ENCODE data around the gene MYCBPAP. TPM values are rescaled to one million over a fixed set of nuclear protein-coding genes. Genes with fewer than 3 reads are reported as not detected.

The MYCBPAP gene
- polyA plus RNA-seq, 2 of the 4 experiments (the other 2 are of a cell fraction), result 0.93 to 2.5 TPM

DNA sequence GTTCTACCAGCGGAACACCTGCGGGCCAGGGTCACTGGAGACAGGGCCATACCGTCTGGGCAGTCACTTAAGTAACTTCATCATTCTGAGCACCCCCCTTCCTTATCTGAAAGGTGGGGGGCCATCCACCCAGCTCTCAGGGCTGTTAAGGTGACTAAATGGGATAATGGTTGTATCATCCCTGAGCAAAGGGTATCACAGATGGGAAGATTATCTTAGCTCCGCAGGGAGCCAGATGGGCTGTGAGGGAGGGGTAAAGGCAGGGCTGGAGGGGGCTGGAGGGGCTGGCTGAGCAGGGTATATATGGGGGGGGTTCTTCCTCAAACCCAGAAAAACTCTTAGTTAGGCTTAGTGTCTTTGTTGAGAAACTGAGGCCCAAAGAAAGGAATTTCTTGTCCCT is 49.4 kb downstream of the MYCBPAP start:
- ChIA-PET CTCF (interaction anchor here (0.8 to 23.7 kb wide), 4 partner anchors 10 to 138 kb away, joined by 3 to 753 read pairs (median 20); partner anchors contain the start of genes ANKRD40 and SPATA20), POLR2A (interaction anchor here (0.5 kb wide), 1 partner anchor 141 kb away, joined by 5 read pairs; no protein-coding TSS in a partner anchor)
- TF ChIP-seq POLR2A (IDR thresholded peaks at IDR 0.05; ENCODE audit: low read length) (no peak), ZC3H11A (IDR thresholded peaks at IDR 0.05) (no peak), EP300 (IDR thresholded peaks at IDR 0.05) (no peak), FOSL2 (IDR thresholded peaks at IDR 0.05) (no peak), FOSL2 (CRISPR knock-in tag; IDR thresholded peaks at IDR 0.05) (no peak), MAZ (IDR thresholded peaks at IDR 0.05; ENCODE audit: borderline replicate concordance, low read depth, low read length) (no peak), EHF (CRISPR knock-in tag; IDR thresholded peaks at IDR 0.05) (no peak), CEBPB (IDR thresholded peaks at IDR 0.05) (no peak), BHLHE40 (IDR thresholded peaks at IDR 0.05; ENCODE audit: low read depth, low read length) (no peak), FOXS1 (CRISPR knock-in tag; IDR thresholded peaks at IDR 0.05) (no peak), MYC (IDR thresholded peaks at IDR 0.05; ENCODE audit: borderline replicate concordance, low read length) (no peak), RFX5 (IDR thresholded peaks at IDR 0.05) (no peak), USF2 (IDR thresholded peaks at IDR 0.05) (no peak), ZFP36 (IDR thresholded peaks at IDR 0.05; ENCODE audit: borderline replicate concordance, partially characterized antibody) (no peak), CHD2 (IDR thresholded peaks at IDR 0.05; ENCODE audit: low read length, partially characterized antibody) (no peak), RNF2 (IDR thresholded peaks at IDR 0.05; ENCODE audit: borderline replicate concordance, low read depth) (no peak), HOXB5 (CRISPR knock-in tag; IDR thresholded peaks at IDR 0.05) (no peak), SMC3 (IDR thresholded peaks at IDR 0.05) (no peak), ESRRA (IDR thresholded peaks at IDR 0.05; ENCODE audit: borderline replicate concordance, low read length) (no peak), MAX (IDR thresholded peaks at IDR 0.05) (no peak)
- Histone ChIP-seq H3K4me3 (no peak overlapping the region), H3K4me2 (no peak overlapping the region), H3K4me1 (peaks cover 16% of the 10 kb centered on the region), H3K9me3 (no peaks in the 10 kb centered on the region), H3K27ac (no peak overlapping the region)
- DNase-seq (ENCODE audit: low read depth in 1 of 2, low spot score in 1 of 2), result no peak
- no peak for ATAC-seq
- no peak for FAIRE-seq
- WGBS (ENCODE audit: missing lambda C conversion rate), result 96% methylated on average over 4 of the region's 4 CpGs

DNA sequence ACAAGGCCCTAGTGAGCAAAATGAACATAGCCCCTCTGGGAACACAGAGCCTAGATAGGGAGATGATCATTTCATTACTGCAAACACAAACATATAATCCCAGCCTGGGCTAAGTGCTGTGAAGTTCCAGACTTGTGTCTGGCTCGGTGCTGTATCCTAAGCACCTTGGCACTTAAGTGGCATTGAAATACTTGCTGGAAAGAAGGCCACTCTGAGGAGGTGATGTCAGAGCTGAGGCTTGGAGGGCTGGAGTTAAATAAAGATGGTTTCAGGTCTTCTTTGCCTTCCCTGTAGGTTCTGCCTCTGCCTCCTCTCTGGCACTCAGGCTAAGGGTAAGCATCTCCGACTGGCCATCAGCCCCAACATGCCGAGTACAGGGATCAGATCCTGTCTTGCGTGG is 49.9 kb downstream of the MYCBPAP start:
- WGBS (ENCODE audit: missing lambda C conversion rate), result 90% methylated on average over 4 of the region's 4 CpGs
- ChIA-PET POLR2A (interaction anchor here (0.5 kb wide), 1 partner anchor 140 kb away, joined by 5 read pairs; no protein-coding TSS in a partner anchor), CTCF (interaction anchor here (0.8 to 23.7 kb wide), 4 partner anchors 11 to 138 kb away, joined by 3 to 753 read pairs (median 20); partner anchors contain the start of genes ANKRD40 and SPATA20)
- no peak for ATAC-seq
- peaks cover 21% of the 10 kb centered on the region for H3K4me1 ChIP-seq
- no peak overlapping the region for H3K4me2 ChIP-seq
- no peak for FAIRE-seq
- H3K27ac ChIP-seq, result no peak overlapping the region
- DNase-seq (ENCODE audit: low read depth in 1 of 2, low spot score in 1 of 2), result peak in 1 of 2 experiments; percentile 37
- no peak overlapping the region for H3K4me3 ChIP-seq
- TF ChIP-seq RCOR1 (IDR thresholded peaks at IDR 0.05; ENCODE audit: low read depth, low read length), result no peak
- no peak for TF ChIP-seq PHF8 (IDR thresholded peaks at IDR 0.05; ENCODE audit: borderline replicate concordance, low read depth)
- H3K9me3 ChIP-seq, result no peaks in the 10 kb centered on the region

DNA sequence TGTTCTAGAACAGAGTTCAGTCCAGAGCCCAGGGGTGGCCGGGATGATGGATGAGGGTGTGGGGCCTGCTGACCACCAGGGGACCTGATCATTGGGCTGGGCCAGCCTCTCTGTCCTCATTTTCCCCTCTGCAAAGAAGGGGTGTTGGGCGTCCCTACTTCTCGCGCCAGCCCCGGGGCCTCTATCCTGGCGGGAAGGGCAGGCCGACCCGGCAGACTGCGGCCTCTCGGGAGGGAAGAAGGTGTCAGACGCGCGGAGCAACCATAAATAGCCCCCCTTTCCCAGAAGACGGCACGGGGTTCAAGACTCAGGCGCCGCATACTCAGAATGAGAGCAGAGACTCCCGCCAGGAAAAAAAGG is 50.3 kb downstream of the MYCBPAP start:
- Histone ChIP-seq H3K27ac (no peak overlapping the region), H3K4me1 (peaks cover 23% of the 10 kb centered on the region), H3K9me3 (no peaks in the 10 kb centered on the region), H3K4me2 (no peak overlapping the region), H3K4me3 (no peak overlapping the region)
- ATAC-seq (no peak), FAIRE-seq (no peak), DNase-seq (ENCODE audit: low read depth in 1 of 2, low spot score in 1 of 2) (no peak)
- ChIA-PET CTCF (interaction anchor here (3.6 to 23.7 kb wide), 2 partner anchors 68 to 138 kb away, joined by 24 to 753 read pairs; partner anchors contain the start of gene ANKRD40), POLR2A (no interaction called here)
- 90% methylated on average over 18 of the region's 18 CpGs for WGBS (ENCODE audit: missing lambda C conversion rate)
- TF ChIP-seq PHF8 (IDR thresholded peaks at IDR 0.05; ENCODE audit: borderline replicate concordance, low read depth) (no peak), REST (IDR thresholded peaks at IDR 0.05) (no peak), RAD21 (conservative IDR thresholded peaks at IDR 0.05 in 1 of 2, IDR thresholded peaks at IDR 0.05 in 1 of 2) (no peak), NFE2L2 (conservative IDR thresholded peaks at IDR 0.05; ENCODE audit: low read length) (no peak), HOXB5 (CRISPR knock-in tag; IDR thresholded peaks at IDR 0.05) (no peak), HDAC2 (IDR thresholded peaks at IDR 0.05) (no peak), EHF (CRISPR knock-in tag; IDR thresholded peaks at IDR 0.05) (no peak), RARB (CRISPR knock-in tag; IDR thresholded peaks at IDR 0.05) (no peak), RCOR1 (IDR thresholded peaks at IDR 0.05; ENCODE audit: low read depth, low read length) (no peak)
- TF ChIP-seq, protein P1, sequence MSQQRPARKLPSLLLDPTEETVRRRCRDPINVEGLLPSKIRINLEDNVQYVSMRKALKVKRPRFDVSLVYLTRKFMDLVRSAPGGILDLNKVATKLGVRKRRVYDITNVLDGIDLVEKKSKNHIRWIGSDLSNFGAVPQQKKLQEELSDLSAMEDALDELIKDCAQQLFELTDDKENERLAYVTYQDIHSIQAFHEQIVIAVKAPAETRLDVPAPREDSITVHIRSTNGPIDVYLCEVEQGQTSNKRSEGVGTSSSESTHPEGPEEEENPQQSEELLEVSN (IDR thresholded peaks at IDR 0.05; ENCODE audit: borderline replicate concordance, low read depth), result no peak
- TF ChIP-seq, protein P2, sequence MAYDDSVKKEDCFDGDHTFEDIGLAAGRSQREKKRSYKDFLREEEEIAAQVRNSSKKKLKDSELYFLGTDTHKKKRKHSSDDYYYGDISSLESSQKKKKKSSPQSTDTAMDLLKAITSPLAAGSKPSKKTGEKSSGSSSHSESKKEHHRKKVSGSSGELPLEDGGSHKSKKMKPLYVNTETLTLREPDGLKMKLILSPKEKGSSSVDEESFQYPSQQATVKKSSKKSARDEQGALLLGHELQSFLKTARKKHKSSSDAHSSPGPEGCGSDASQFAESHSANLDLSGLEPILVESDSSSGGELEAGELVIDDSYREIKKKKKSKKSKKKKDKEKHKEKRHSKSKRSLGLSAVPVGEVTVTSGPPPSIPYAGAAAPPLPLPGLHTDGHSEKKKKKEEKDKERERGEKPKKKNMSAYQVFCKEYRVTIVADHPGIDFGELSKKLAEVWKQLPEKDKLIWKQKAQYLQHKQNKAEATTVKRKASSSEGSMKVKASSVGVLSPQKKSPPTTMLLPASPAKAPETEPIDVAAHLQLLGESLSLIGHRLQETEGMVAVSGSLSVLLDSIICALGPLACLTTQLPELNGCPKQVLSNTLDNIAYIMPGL (CRISPR knock-in tag; IDR thresholded peaks at IDR 0.05; ENCODE audit: borderline replicate concordance), result no peak

Data from A549 (cell line).